ENCODE data around the gene EEF1AKMT2. TPM values are rescaled to one million over a fixed set of nuclear protein-coding genes. Genes with fewer than 3 reads are reported as not detected.

The EEF1AKMT2 gene
- total and polyA plus RNA-seq, 9 of the 15 experiments (the other 6 are each of a cell fraction or from before 2014, with no cell fraction given) = 9.3 to 34.3 (median 23.7) TPM

GRCh38 chr10:124791547-124792348 lies at the start of gene EEF1AKMT2 (continued):
- TF ChIP-seq, protein P1, sequence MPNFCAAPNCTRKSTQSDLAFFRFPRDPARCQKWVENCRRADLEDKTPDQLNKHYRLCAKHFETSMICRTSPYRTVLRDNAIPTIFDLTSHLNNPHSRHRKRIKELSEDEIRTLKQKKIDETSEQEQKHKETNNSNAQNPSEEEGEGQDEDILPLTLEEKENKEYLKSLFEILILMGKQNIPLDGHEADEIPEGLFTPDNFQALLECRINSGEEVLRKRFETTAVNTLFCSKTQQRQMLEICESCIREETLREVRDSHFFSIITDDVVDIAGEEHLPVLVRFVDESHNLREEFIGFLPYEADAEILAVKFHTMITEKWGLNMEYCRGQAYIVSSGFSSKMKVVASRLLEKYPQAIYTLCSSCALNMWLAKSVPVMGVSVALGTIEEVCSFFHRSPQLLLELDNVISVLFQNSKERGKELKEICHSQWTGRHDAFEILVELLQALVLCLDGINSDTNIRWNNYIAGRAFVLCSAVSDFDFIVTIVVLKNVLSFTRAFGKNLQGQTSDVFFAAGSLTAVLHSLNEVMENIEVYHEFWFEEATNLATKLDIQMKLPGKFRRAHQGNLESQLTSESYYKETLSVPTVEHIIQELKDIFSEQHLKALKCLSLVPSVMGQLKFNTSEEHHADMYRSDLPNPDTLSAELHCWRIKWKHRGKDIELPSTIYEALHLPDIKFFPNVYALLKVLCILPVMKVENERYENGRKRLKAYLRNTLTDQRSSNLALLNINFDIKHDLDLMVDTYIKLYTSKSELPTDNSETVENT (CRISPR knock-in tag; IDR thresholded peaks at IDR 0.05) = peak; percentile 100
- TF ChIP-seq, protein P2, sequence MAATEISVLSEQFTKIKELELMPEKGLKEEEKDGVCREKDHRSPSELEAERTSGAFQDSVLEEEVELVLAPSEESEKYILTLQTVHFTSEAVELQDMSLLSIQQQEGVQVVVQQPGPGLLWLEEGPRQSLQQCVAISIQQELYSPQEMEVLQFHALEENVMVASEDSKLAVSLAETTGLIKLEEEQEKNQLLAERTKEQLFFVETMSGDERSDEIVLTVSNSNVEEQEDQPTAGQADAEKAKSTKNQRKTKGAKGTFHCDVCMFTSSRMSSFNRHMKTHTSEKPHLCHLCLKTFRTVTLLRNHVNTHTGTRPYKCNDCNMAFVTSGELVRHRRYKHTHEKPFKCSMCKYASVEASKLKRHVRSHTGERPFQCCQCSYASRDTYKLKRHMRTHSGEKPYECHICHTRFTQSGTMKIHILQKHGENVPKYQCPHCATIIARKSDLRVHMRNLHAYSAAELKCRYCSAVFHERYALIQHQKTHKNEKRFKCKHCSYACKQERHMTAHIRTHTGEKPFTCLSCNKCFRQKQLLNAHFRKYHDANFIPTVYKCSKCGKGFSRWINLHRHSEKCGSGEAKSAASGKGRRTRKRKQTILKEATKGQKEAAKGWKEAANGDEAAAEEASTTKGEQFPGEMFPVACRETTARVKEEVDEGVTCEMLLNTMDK (IDR thresholded peaks at IDR 0.05; ENCODE audit: borderline replicate concordance, insufficient read depth, low read depth, low read length, poor library complexity, severe bottlenecking) = peak; percentile 24
- TF ChIP-seq TEAD1 (CRISPR knock-in tag; IDR thresholded peaks at IDR 0.05) (peak in 1 of 2 experiments; percentile 45; a peak in 2 of 4 replicates), ZNF140 (CRISPR knock-in tag; IDR thresholded peaks at IDR 0.05) (no peak), ZNF165 (CRISPR knock-in tag; IDR thresholded peaks at IDR 0.05; ENCODE audit: borderline replicate concordance) (no peak), ZNF408 (CRISPR knock-in tag; IDR thresholded peaks at IDR 0.05; ENCODE audit: low read depth) (no peak), BCOR (IDR thresholded peaks at IDR 0.05) (no peak; the same call in 1 of the 2 replicates), ZNF830 (CRISPR knock-in tag; IDR thresholded peaks at IDR 0.05) (no peak), THAP7 (CRISPR knock-in tag; IDR thresholded peaks at IDR 0.05) (no peak), NFXL1 (CRISPR knock-in tag; IDR thresholded peaks at IDR 0.05) (no peak), ZNF217 (CRISPR knock-in tag; IDR thresholded peaks at IDR 0.05) (no peak), ZC3H8 (IDR thresholded peaks at IDR 0.05) (no peak), TSHZ1 (CRISPR knock-in tag; IDR thresholded peaks at IDR 0.05) (no peak), FOXJ3 (CRISPR knock-in tag; IDR thresholded peaks at IDR 0.05) (no peak), POU5F1 (IDR thresholded peaks at IDR 0.05; ENCODE audit: borderline replicate concordance, low read depth, low read length, partially characterized antibody) (no peak), ZNF274 (IDR thresholded peaks at IDR 0.05; ENCODE audit: borderline replicate concordance, low read depth, low read length) (no peak), PHB2 (IDR thresholded peaks at IDR 0.05; ENCODE audit: low read depth) (no peak), ZBED1 (IDR thresholded peaks at IDR 0.05) (no peak), HNRNPL (IDR thresholded peaks at IDR 0.05; ENCODE audit: low read depth, low read length) (peak; percentile 78; the same call in 1 of the 2 replicates)
